DMS53 treated with DMSO at 0.1 percent for 48 hours (cell line): ENCODE data around the gene SLC39A11.
"Not testable (repeated sequence)": the region's sequence is repeated elsewhere in the genome, so short reads cannot be mapped to it uniquely, and the experiment has no call there.

Source experiments
- DNase-seq: peaks from one replicate; lab custom pipeline; 2025; ENCODE audit not compliant: unreplicated experiment; lab: John Stamatoyannopoulos, UW

Gene SLC39A11

DNA sequence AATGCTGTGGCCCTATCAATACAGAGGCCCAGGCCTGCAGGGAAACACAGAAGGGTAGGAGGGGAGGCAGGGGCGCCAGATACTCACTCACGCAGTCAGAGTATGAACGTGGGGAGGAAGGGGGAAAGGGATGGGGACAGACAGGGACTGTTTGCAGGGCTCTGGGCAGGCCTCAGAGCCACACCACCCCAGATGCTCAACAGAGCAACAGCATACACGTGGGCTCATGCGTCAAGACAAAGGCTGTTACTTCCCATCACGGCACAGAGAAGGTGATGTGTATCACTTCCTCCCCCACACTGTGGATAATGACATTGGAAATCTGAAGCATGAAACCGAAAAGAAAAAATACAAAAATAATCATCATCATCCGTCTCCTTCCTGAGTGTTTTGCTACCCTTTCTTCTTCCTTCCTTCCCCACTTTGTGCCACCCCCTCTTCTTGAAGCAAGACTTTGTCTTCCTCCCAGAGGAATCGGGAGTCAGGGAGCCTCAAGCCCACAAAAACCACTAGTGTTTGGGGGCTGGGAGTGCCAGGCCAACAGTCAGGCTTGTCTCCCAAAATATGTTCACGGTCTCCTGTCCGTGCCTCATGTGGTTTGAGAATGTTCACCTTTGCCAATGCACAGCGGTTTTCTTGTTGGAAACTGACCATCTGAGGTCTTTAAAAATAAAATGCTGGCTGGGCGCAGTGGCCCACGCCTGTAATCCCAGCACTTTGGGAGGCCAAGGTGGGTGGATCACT is 20.1 kb downstream of the SLC39A11 start:
- DNase-seq = no peak

GRCh38 chr17:73071066-73071999 is 21.2 kb downstream of the SLC39A11 start:
- DNase-seq = no peak

DNA sequence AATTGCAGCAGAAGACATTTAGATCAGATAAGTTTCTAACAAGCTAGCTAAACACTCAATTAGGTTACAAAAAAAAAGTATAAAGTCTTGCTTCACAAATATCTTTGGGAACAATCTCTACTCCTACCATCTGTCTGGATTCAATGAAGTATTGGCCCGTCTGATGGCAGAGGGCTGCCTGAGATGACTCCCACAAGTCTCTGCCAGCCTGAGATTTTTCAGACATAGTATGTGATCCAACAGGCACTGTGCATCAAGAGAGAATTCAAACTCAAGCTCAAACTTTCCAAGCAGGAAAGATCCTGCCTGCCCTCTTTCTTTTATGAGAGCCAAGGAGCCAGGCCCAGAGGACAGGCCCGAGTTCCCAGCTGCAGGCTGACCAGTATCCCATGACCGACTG is 22.6 kb downstream of the SLC39A11 start:
- no peak for DNase-seq

GRCh38 chr17:73069164-73069770 is 23.2 kb downstream of the SLC39A11 start:
- no peak for DNase-seq

DNA sequence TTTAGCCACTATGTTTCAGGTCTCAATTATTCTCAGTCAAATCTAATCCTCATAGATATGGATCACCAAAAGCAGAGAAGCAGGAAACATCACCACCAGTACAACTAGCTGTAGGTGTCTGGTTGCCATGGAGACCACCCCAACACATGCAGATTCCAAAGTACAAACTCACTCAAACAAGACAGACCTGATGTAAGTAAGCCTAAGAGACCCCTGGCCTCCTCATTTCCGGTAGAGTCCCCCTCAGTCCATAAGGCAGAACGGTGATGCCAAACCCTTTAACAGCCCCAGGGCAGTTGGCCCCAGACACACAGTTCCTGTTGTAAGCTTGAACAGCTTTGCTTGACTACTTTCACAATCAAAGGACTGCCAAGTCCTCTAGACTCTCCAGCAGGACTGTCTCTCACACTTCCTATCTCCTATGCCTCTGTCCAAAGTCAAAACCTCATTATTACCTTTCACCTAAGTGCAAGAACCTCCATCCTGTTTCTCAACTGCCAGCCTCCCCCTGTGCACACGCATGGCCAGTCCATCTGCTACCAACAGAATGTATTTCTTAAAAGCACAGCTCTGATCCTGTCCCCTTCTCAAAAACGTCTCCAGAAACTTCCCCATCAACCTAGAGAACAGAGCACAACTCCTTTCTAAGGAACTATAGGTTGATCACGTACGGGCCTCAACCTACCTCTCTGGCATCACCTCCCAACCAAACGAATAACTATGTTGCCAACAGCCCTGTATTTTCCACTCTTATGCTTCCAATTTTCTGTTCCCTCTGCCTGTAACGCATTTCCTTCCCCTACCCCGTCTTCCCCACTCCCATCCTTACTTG is 23.9 kb downstream of the SLC39A11 start:
- no peak for DNase-seq

DNA sequence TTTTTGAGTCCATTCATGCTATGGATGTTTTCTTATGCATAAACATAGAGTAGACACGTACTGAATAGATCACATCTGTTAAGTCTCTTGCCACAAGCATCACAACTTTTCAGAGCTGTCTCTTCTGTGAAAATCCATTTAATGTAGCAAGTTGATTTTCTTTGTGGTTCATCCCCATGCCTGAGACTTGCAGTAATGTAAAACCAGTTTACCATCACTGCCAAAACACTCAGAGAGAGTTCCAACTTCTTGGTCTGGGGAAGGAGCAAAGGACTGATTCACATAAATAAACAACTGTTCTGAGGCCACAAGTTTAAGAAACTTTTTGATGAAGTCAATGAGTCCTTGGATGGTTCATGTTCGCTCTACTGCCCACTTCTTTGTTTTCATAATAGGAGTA is 24.8 kb downstream of the SLC39A11 start:
- DNase-seq = not testable (repeated sequence)

DNA sequence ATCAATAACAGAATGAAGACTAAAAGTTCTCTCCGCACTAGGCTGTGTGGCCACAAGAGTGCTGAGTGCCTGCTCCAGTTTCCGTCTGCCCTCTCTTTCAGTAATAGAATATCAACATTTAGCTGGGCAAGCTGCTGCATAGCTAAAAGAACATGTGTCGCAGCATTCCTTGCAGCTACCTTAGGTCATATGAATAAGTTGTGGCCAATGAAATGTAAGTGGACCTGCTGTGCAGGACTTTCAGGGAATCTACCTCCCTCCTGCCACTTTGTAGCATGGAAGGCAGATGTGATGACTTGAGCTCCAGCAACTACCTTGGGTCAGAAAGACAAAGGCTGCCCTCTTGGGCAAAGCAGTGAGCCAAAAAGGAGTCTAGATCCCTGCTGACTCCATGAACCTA is 25.4 kb downstream of the SLC39A11 start:
- DNase-seq = no peak

GRCh38 chr17:73066148-73066884 is 26.2 kb downstream of the SLC39A11 start:
- DNase-seq = no peak

DNA sequence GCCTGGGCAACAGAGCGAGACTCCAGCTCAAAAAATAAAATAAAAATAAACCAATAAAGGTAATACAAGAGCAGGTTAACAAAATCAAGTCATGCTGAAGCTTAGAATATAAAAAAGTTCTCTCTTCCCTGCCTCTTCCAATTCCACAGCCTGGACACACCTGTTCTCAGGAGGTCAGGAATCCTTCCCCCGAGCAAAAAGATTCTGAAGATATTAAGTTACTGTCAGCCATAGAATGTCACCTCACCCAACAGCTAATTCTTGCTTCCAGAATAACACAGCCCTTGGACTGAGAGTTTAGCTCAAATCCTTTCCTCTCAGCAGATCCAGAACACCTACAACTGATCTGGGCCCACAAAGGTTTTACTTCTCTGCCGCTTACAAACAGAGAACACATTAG is 27.1 kb downstream of the SLC39A11 start:
- no peak for DNase-seq

GRCh38 chr17:73064084-73064938 is 28.2 kb downstream of the SLC39A11 start:
- no peak for DNase-seq

- DNase-seq = no peak
Measured at GRCh38 chr17:73062726-73063125, 29.8 kb downstream of the SLC39A11 start.

DNA sequence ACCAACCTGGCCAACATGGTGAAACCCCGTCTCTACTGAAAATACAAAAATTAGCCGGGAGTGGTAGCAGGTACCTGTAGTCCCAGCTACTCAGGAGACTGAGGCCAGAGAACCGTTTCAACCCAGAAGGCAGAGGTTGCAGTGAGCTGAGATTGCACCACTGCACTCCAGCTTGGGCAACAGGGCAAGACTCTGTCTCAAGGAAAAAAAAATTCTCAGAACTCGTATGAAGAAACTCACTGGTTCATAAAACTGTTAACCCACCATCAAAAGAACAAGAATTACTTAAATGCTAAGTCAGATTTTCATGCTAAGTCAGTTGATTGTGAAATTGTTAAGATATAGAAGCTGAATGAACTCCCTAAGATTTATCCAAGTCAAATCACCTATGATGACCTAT is 31.3 kb downstream of the SLC39A11 start:
- no peak for DNase-seq

DNA sequence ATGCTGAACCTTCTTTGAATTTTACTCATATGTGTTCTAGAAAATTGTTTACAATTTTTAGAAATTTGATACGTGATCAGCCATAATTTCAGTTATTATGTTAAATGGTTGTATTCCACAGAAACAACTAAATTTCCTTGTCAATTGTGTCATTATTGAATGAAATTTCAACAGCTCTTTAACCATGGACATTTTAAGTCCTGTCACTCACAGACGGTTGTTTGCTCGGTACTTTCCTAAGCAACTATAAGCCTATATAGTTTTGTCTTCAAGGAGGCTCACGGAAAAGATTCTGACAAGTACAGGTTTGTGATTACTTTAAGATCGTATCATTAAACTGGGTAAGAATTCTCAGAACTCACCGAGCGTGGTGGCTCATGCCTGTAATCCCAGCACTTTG is 31.8 kb downstream of the SLC39A11 start:
- no peak for DNase-seq

- DNase-seq = not testable (repeated sequence)
Measured at GRCh38 chr17:73059713-73060112, 32.8 kb downstream of the SLC39A11 start.

DNA sequence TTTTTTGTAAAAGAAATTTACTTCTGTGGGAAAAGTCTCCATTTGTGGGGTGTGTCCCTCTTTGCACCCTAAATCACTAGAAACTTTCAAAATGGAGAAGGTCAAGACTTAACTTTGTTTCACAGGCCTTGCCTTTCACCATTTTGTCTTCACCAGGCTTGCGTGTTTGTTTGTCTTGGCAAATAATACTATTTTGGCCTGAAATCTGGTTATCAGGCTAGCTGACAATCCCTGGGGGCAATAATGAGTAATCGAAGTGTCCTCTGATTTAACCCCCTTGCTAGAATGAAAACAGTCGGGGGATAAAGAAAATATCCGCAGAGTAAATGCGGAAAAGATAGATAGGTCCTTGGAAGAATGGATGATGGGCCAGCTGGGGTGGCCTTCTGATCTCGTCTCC is 34.5 kb downstream of the SLC39A11 start:
- no peak for DNase-seq

- DNase-seq = no peak
Measured at GRCh38 chr17:73057196-73057595, 35.3 kb downstream of the SLC39A11 start.

DNA sequence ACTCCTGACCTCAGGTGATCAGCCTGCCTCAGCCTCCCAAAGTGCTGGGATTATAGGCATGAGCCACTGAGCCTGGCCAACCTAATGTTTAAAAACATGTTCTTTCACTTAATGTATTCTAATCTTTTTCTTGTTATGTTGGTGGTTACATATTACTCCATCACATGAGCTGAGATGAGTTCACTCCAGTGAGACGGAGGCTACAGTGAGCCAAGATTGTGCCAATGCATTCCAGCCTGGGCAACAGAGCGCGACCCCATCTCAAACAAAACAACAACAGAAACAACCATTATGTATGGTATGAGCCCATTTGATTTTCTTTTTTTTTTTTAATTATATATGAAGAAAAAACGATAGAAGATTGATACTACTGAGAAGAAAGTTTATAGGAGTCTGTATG is 39.6 kb downstream of the SLC39A11 start:
- DNase-seq = no peak

DNA sequence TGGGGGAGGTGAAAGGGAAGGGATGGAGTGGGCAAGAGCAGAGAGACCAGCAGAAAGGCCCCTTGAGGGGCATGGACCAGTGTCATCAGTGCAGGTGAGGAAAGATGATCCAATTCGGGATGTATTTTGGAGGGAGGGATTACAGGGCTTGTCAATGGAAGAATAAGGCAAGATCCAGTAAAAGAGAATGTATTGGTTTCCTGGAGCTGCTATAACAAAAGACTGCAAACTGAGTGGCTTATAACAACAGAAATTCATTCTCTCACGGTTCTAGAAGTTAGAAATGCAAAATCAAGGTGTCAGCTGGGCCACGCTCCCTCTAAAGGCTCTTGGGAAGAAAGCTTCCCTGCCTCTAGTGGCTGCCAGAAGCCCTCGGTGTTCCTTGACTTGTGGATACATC is 41.7 kb downstream of the SLC39A11 start:
- no peak for DNase-seq

GRCh38 chr17:73048170-73048569 is 44.3 kb downstream of the SLC39A11 start:
- no peak for DNase-seq
